ENCODE measurements around the gene G3BP1.
"Not testable (repeated sequence)": the region's sequence is repeated elsewhere in the genome, so short reads cannot be mapped to it uniquely, and the experiment has no call there.

Gene G3BP1

GRCh38 chr5:151755383-151755782 lies 16.4 kb upstream of the G3BP1 start:
- no peak for DNase-seq (ENCODE audit: low read depth)

GRCh38 chr5:151757233-151758140 lies 14.3 kb upstream of the G3BP1 start:
- no peak for DNase-seq (ENCODE audit: low read depth)

GRCh38 chr5:151758141-151758429 lies 13.7 kb upstream of the G3BP1 start:
- DNase-seq (ENCODE audit: low read depth): no peak

- DNase-seq (ENCODE audit: low read depth): peak; percentile 85
These were observed 13.1 kb upstream of the G3BP1 start, which contains the start of gene ATOX1 for GRCh38 chr5:151758430-151759241. Gene ATOX1, minus strand, starts transcription at chr5:151758631. Its CDS starts 80 bp downstream, at chr5:151758551.

GRCh38 chr5:151764801-151765200 lies 7.0 kb upstream of the G3BP1 start:
- no peak for DNase-seq (ENCODE audit: low read depth)

- DNase-seq (ENCODE audit: low read depth): no peak
These were observed 4.8 kb upstream of the G3BP1 start for GRCh38 chr5:151766975-151767374.

- peak; percentile 88 for DNase-seq (ENCODE audit: low read depth)
These were observed 1.1 kb upstream of the G3BP1 start for GRCh38 chr5:151770383-151771258.

GRCh38 chr5:151772029-151772845 lies 483 bp downstream of the G3BP1 start:
- no peak for DNase-seq (ENCODE audit: low read depth)

- no peak for DNase-seq (ENCODE audit: low read depth)
These were observed 1.2 kb downstream of the G3BP1 start for GRCh38 chr5:151772846-151773561.

- DNase-seq (ENCODE audit: low read depth): no peak
These were observed 2.2 kb downstream of the G3BP1 start for GRCh38 chr5:151773951-151774350.

- DNase-seq (ENCODE audit: low read depth): no peak
These were observed 3.4 kb downstream of the G3BP1 start for GRCh38 chr5:151775025-151775606.

GRCh38 chr5:151779531-151780125 lies 7.9 kb downstream of the G3BP1 start:
- no peak for DNase-seq (ENCODE audit: low read depth)

GRCh38 chr5:151780348-151780747 lies 8.6 kb downstream of the G3BP1 start:
- DNase-seq (ENCODE audit: low read depth): no peak

GRCh38 chr5:151781201-151781600 lies 9.4 kb downstream of the G3BP1 start:
- no peak for DNase-seq (ENCODE audit: low read depth)

- not testable (repeated sequence) for DNase-seq (ENCODE audit: low read depth)
These were observed 11.9 kb downstream of the G3BP1 start for GRCh38 chr5:151783664-151784063.

GRCh38 chr5:151784141-151784540 lies 12.4 kb downstream of the G3BP1 start:
- no peak for DNase-seq (ENCODE audit: low read depth)

GRCh38 chr5:151786468-151786867 lies 14.7 kb downstream of the G3BP1 start:
- no peak for DNase-seq (ENCODE audit: low read depth)

- no peak for DNase-seq (ENCODE audit: low read depth)
These were observed 16.1 kb downstream of the G3BP1 start for GRCh38 chr5:151787817-151788216.

- DNase-seq (ENCODE audit: low read depth): no peak
These were observed 21.6 kb downstream of the G3BP1 start for GRCh38 chr5:151793358-151793757.

GRCh38 chr5:151795426-151795825 lies 23.7 kb downstream of the G3BP1 start:
- no peak for DNase-seq (ENCODE audit: low read depth)
